PC-3 (cell line): Measurements from ENCODE around the gene CMTM2. TPM values are rescaled to one million over a fixed set of nuclear protein-coding genes. Genes with fewer than 3 reads are reported as not detected.

Source experiments
- ATAC-seq: fragments of 200-7000 bp; cut with Tn5 transposase; 2 replicates; pipeline ENCODE4 v1.9.1; 2020; ENCODE audit warnings: mild to moderate bottlenecking, moderate library complexity
- BruUV-seq: library from RNA; stranded (reverse); fragments of 400-500 nt; replicated peaks from 2 replicates; lab custom pipeline; 2021; lab: Mats Ljungman, UMichigan
- CTCF ChIA-PET: fragments of 300-600 bp; sonication (Branson Sonifier 250); formaldehyde crosslinking; loops from one replicate; lab custom pipeline; 2022; ENCODE audit warnings: antibody characterized with exemption; lab: Charles Lee
- POLR2A ChIA-PET: fragments of 300-600 bp; sonication (Branson Sonifier 250); formaldehyde crosslinking; loops from one replicate; lab custom pipeline; 2022; ENCODE audit warnings: antibody characterized with exemption; ENCODE audit not compliant: unreplicated experiment; lab: Charles Lee
- DNase-seq: peaks from one replicate; pipeline ENCODE4 v3.0.0-alpha.2; 2015
- H2AFZ ChIP-seq: fragments of 300-600 bp; sonication (generic); 2 replicates; pipeline ENCODE4 v1.6.0; 2016; ENCODE audit warnings: antibody characterized with exemption, low read length
- H3F3A ChIP-seq: fragments of 300-600 bp; sonication (generic); one replicate; pipeline ENCODE4 v1.6.0; 2017; ENCODE audit warnings: antibody characterized with exemption, low read length, control low read depth, mild to moderate bottlenecking; ENCODE audit not compliant: unreplicated experiment
- H3K27ac ChIP-seq: fragments of 300-600 bp; sonication (generic); 2 replicates; pipeline ENCODE4 v1.5.1; 2016; ENCODE audit warnings: mild to moderate bottlenecking, low read length
- H3K27me3 ChIP-seq: fragments of 300-600 bp; sonication (generic); 2 replicates; pipeline ENCODE4 v1.6.1; 2016; ENCODE audit warnings: low read length, mixed read lengths
- H3K36me3 ChIP-seq: fragments of 300-600 bp; sonication (generic); 2 replicates; pipeline ENCODE4 v1.6.1; 2016; ENCODE audit warnings: low read depth, mixed run types, low read length, mixed read lengths
- H3K4me1 ChIP-seq: fragments of 300-600 bp; sonication (generic); 2 replicates; pipeline ENCODE4 v1.5.1; 2016; ENCODE audit warnings: low read length; ENCODE audit not compliant: insufficient read depth
- H3K4me2 ChIP-seq: fragments of 300-600 bp; sonication (generic); 2 replicates; pipeline ENCODE4 v1.6.0; 2016; ENCODE audit warnings: low read length
- H3K4me3 ChIP-seq: fragments of 300-600 bp; sonication (generic); 2 replicates; pipeline ENCODE4 v1.5.1; 2016; ENCODE audit warnings: mild to moderate bottlenecking, low read length, mixed read lengths
- H3K79me2 ChIP-seq: fragments of 300-600 bp; sonication (generic); 2 replicates; pipeline ENCODE4 v1.6.1; 2017; ENCODE audit warnings: low read length, mixed read lengths
- H3K9ac ChIP-seq: fragments of 300-600 bp; sonication (generic); 2 replicates; pipeline ENCODE4 v1.6.0; 2016; ENCODE audit warnings: mild to moderate bottlenecking, low read length
- H3K9me2 ChIP-seq: fragments of 300-600 bp; sonication (generic); replicated peaks from 2 replicates; pipeline ENCODE4 v1.6.1; 2016; ENCODE audit warnings: mixed run types, low read length, mixed read lengths
- H3K9me3 ChIP-seq: fragments of 300-600 bp; sonication (generic); 2 replicates; pipeline ENCODE4 v1.6.1; 2016; ENCODE audit warnings: low read length, mixed read lengths
- H4K20me1 ChIP-seq: fragments of 300-600 bp; sonication (generic); 2 replicates; pipeline ENCODE4 v1.6.1; 2016; ENCODE audit warnings: low read length, mixed read lengths
- EZH2 ChIP-seq: fragments of 300-600 bp; sonication (generic); IDR thresholded peaks from one replicate; pipeline ENCODE4 v1.6.1; 2017; ENCODE audit warnings: antibody characterized with exemption, mild to moderate bottlenecking, low read length; ENCODE audit not compliant: unreplicated experiment
- EZH2phosphoT487 ChIP-seq: fragments of 300-600 bp; sonication (generic); IDR thresholded peaks from 2 replicates; pipeline ENCODE4 v1.6.1; 2018; ENCODE audit warnings: mild to moderate bottlenecking, antibody characterized with exemption, low read length, borderline replicate concordance
- intact Hi-C: fragments of 100-400 bp; cut with micrococcal nuclease; formaldehyde crosslinking; loops from 2 replicates; pipeline ENCODE4 v1.9.0; 2023
- total RNA-seq: library from RNA; depleted of rRNA; stranded (reverse); fragments of >200 nt; gene quantifications from 2 replicates; pipeline ENCODE4 v1.2.3, GENCODE V29; 2014
- TF ChIP-seq, protein P1 (sequence below): fragments of 300-600 bp; sonication (generic); conservative IDR thresholded peaks from 2 replicates; pipeline ENCODE4 v1.5.1; 2017; ENCODE audit warnings: antibody characterized with exemption, low read depth, mild to moderate bottlenecking, low read length

Gene CMTM2
- total RNA-seq, 1 experiment from 2014 or later = not detected

GRCh38 chr16:66539623-66540469, 39.4 kb upstream of the CMTM2 start:
- Histone ChIP-seq H3K9ac (no peak overlapping the region), H3K79me2 (no peaks in the 10 kb centered on the region)

GRCh38 chr16:66541388-66542355, 37.6 kb upstream of the CMTM2 start:
- no peak for TF ChIP-seq EZH2phosphoT487
- TF ChIP-seq EZH2 = no peak
- TF ChIP-seq, protein P1, sequence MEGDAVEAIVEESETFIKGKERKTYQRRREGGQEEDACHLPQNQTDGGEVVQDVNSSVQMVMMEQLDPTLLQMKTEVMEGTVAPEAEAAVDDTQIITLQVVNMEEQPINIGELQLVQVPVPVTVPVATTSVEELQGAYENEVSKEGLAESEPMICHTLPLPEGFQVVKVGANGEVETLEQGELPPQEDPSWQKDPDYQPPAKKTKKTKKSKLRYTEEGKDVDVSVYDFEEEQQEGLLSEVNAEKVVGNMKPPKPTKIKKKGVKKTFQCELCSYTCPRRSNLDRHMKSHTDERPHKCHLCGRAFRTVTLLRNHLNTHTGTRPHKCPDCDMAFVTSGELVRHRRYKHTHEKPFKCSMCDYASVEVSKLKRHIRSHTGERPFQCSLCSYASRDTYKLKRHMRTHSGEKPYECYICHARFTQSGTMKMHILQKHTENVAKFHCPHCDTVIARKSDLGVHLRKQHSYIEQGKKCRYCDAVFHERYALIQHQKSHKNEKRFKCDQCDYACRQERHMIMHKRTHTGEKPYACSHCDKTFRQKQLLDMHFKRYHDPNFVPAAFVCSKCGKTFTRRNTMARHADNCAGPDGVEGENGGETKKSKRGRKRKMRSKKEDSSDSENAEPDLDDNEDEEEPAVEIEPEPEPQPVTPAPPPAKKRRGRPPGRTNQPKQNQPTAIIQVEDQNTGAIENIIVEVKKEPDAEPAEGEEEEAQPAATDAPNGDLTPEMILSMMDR = no peak

More at GRCh38 chr16:66539623-66540469, 39.4 kb upstream of the CMTM2 start:
- Histone ChIP-seq H4K20me1 (no peaks in the 10 kb centered on the region), H2AFZ (no peak overlapping the region), H3K9me3 (no peaks in the 10 kb centered on the region), H3K4me2 (no peak overlapping the region), H3K36me3 (no peaks in the 10 kb centered on the region), H3K4me3 (no peak overlapping the region), H3K4me1 (no peaks in the 10 kb centered on the region), H3K27me3 (no peaks in the 10 kb centered on the region), H3K9me2 (no peaks in the 10 kb centered on the region), H3F3A (no peaks in the 10 kb centered on the region), H3K27ac (no peak overlapping the region)
- BruUV-seq = no TSS peak
- ATAC-seq (no peak), DNase-seq (no peak)
- ChIA-PET POLR2A (no interaction called here), CTCF (interaction anchor here (0.6 kb wide), 1 partner anchor 10 kb away, joined by 7 read pairs; the partner anchor contains the start of gene TK2)
- TF ChIP-seq, protein P1 = no peak
- TF ChIP-seq EZH2phosphoT487 (no peak), EZH2 (no peak)
- intact Hi-C loops = no loop called here

More at GRCh38 chr16:66541388-66542355, 37.6 kb upstream of the CMTM2 start:
- DNase-seq (no peak), ATAC-seq (no peak)
- Histone ChIP-seq H3K9me2 (no peaks in the 10 kb centered on the region), H3K79me2 (no peaks in the 10 kb centered on the region), H3K9ac (no peak overlapping the region), H3F3A (no peaks in the 10 kb centered on the region), H3K9me3 (no peaks in the 10 kb centered on the region), H3K36me3 (no peaks in the 10 kb centered on the region), H3K4me3 (no peak overlapping the region), H2AFZ (no peak overlapping the region), H3K27me3 (no peaks in the 10 kb centered on the region), H3K27ac (no peak overlapping the region), H3K4me2 (no peak overlapping the region), H3K4me1 (no peaks in the 10 kb centered on the region), H4K20me1 (no peaks in the 10 kb centered on the region)
- BruUV-seq = no TSS peak
- CTCF ChIA-PET = no interaction called here
- intact Hi-C loops = no loop called here
- POLR2A ChIA-PET = no interaction called here
